ENCODE results near the gene OR9A2.
A peak's percentile ranks its signal among the peaks of the same experiment; 100 is the strongest.

OR9A2 gene

DNA sequence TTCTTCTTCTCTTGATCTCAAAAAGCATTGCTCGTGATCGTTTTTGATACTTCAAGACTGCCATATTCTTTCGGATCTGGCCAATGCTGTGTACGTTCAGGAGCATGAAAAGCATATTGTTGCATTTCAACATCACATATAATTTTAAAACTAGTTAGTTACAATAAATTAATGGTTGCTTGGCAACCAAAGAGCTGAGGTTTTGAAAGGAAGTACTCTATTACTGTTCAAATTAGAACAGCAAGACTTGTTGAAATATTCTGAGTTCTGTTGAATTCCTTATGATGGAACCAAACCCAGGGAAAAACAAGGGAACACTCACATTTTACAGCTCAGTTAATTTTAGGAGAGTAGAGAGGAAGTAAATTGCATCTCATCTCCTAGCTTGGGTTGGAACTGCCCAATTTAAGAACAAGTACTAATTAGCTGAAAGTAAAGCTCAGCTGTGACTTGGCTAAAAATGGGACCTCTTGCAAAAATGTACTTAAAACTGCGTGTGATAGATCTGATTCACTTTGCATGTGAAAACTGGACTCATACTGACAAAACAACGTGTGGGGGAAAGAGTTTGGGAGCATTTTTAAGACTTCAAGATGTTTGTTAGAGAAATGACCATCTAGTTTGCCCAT is 21.2 kb downstream of the OR9A2 start:
- no peak for DNase-seq (ENCODE audit: low read depth)
- no peak for TF ChIP-seq CTCF (conservative IDR thresholded peaks at IDR 0.05; ENCODE audit: control insufficient read depth, insufficient read depth, low read depth, low read length)
- no peak overlapping the region for H3K4me3 ChIP-seq (ENCODE audit: control insufficient read depth, low read depth, low read length)

- peak overlapping the region; percentile 8 for H3K4me3 ChIP-seq (ENCODE audit: control insufficient read depth, low read depth, low read length)
- TF ChIP-seq CTCF (conservative IDR thresholded peaks at IDR 0.05; ENCODE audit: control insufficient read depth, insufficient read depth, low read depth, low read length) = peak; percentile 80
- peak; percentile 66 for DNase-seq (ENCODE audit: low read depth)
Measured at GRCh38 chr7:143003393-143004051, 23.4 kb downstream of the OR9A2 start.

GRCh38 chr7:143002898-143003297 is 24.0 kb downstream of the OR9A2 start:
- DNase-seq (ENCODE audit: low read depth) = no peak
- TF ChIP-seq CTCF (conservative IDR thresholded peaks at IDR 0.05; ENCODE audit: control insufficient read depth, insufficient read depth, low read depth, low read length) = no peak
- no peak overlapping the region for H3K4me3 ChIP-seq (ENCODE audit: control insufficient read depth, low read depth, low read length)

DNA sequence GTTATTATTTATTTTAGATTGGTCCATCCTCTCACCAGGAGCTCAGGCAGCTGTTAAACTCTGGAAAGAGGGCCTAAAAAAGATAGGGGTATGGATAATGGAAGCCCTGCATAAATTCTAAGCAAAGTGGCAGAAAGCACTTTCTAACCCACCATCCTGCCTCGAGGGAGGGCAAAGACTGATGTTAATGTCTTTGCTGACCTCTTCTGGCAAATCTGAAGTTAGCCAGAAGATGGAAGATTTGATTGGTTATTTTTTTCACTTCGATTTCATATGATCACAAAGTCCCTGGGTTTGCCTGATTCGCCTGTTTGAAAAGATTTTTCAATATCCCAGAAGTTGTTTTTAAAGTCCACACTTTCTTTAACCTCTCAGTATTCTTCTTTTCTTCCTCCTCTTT is 24.8 kb downstream of the OR9A2 start:
- DNase-seq (ENCODE audit: low read depth) = peak; percentile 43
- H3K4me3 ChIP-seq (ENCODE audit: control insufficient read depth, low read depth, low read length) = no peak overlapping the region
- TF ChIP-seq CTCF (conservative IDR thresholded peaks at IDR 0.05; ENCODE audit: control insufficient read depth, insufficient read depth, low read depth, low read length) = peak; percentile 43

DNA sequence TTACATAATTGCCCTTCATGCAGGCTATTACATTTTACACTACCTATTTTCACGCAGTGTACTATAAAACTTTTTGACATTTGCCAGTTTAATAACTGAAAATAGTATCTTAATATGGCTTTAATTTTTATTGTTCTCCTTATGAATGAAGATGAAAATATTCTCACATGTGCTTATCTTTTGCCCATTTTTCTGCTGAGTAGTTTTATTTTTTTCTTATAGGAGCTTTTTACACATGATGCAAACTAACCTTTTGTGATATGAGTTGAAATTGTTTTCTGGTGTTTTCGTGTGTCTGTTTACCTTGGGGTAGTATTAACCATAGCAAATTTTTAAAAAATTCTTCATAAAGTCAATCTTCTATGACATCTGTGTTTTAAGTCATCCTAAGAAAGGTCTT is 26.3 kb downstream of the OR9A2 start:
- TF ChIP-seq CTCF (conservative IDR thresholded peaks at IDR 0.05; ENCODE audit: control insufficient read depth, insufficient read depth, low read depth, low read length) = no peak
- no peak overlapping the region for H3K4me3 ChIP-seq (ENCODE audit: control insufficient read depth, low read depth, low read length)
- DNase-seq (ENCODE audit: low read depth) = no peak

- H3K4me3 ChIP-seq (ENCODE audit: control insufficient read depth, low read depth, low read length) = no peak overlapping the region
- no peak for DNase-seq (ENCODE audit: low read depth)
- no peak for TF ChIP-seq CTCF (conservative IDR thresholded peaks at IDR 0.05; ENCODE audit: control insufficient read depth, insufficient read depth, low read depth, low read length)
Measured at GRCh38 chr7:142999793-143000192, 27.1 kb downstream of the OR9A2 start.

Measured in fibroblast of mammary gland (primary cell).